Activated CD4-positive, alpha-beta T cell treated with anti-CD3 and anti-CD28 coated beads for 4 hours (primary cell): ENCODE results near the gene NRXN3.

Experiments used
- DNase-seq, 2 donors: peaks; one replicate each; pipeline ENCODE4 v3.0.0-alpha.2; 2020

Gene NRXN3

DNA sequence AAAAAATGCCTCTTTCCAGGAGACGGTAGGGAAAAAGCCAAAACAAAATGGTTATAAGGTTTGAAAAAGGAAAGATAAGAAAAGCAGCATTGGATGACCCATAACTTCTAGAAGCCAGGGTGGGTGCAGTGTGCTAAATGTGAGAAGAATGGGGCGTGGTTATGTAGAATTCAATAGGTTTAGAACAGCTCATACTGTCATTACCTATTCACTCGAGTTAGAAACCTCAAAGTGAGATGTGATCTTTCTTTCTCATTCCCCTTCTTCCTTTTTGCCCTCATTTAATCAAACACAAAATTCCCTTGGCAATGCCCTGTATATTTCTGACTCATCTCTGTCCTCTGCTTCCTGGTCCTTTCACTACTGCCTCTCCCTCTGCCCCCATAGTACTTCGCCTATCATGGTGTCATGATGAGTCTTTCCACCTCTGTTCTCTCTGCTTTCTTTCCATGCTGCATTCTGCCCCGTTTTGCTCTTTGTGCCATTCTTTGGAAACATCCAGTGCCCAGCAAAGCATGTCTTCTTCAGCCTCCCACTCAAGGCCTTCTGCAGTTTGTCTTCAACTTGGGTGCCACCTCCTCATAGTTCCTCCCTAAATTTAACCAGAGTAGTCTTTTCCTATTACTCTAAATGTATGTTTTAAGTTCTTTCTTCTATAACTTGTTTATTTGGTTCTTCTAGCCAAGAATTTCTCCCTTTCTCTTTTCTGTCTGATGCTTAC, 496.3 kb downstream of the NRXN3 start:
- DNase-seq = no peak

DNA sequence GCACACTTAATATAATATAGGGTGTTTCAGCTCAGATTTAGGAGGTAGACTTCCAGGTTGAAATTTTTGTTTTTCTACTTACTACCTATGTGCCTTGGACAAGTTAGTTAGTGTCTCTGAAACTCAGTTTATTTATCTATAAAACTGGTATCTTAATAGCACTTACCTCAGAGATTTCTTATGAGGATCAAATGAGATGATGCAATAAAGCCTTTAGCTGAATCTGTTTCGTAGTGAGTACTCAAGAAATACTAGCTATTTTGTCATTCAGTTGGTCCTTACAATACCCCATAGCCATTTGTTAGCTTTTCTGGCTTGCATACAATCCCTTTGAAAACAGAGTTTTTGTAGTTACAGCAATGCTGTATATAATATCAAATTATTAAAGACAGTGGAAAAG, 497.0 kb downstream of the NRXN3 start:
- no peak for DNase-seq

DNA sequence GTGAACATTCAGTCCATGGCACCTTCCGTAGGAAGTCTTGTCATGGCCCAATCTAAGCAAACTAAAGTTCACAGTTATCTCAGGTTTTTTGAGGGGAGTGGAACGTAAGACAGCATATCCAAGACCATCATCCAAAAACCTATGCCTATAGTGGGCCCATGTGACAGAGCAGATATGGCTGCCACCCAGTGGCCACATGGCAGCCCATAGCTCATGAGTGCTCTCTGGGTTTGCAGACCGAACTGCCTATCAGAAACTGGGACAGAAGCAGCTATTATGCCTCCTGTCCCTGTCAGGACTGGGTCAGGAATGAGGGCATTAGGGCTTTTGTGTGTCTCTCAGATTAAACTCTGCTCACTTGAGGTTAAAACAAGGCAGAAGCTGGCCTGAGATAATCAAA, 503.7 kb downstream of the NRXN3 start:
- no peak for DNase-seq

- DNase-seq = no peak
Measured at GRCh38 chr14:78674820-78675219, 504.6 kb downstream of the NRXN3 start.

DNA sequence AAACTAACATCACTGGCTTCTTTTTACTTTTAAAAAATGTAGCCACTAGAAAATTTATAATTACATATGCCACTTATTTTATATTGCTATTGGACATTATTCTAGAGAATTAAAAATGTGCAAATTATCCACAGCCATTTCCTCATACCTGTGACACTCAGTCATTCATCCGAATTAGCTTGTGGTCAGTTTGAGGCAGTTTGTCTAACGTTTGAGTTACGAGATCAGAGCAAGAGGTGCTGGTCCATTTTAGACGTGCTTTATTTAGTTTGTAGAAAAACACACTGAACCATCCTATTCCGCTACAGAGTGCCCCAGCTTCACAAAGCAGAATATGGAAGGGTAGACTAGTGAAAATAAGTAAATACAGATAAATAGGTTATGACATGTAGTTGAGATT, 513.0 kb downstream of the NRXN3 start:
- no peak for DNase-seq

GRCh38 chr14:78683981-78684380, 513.8 kb downstream of the NRXN3 start:
- DNase-seq = no peak

GRCh38 chr14:78688503-78688902, 518.3 kb downstream of the NRXN3 start:
- no peak for DNase-seq

DNA sequence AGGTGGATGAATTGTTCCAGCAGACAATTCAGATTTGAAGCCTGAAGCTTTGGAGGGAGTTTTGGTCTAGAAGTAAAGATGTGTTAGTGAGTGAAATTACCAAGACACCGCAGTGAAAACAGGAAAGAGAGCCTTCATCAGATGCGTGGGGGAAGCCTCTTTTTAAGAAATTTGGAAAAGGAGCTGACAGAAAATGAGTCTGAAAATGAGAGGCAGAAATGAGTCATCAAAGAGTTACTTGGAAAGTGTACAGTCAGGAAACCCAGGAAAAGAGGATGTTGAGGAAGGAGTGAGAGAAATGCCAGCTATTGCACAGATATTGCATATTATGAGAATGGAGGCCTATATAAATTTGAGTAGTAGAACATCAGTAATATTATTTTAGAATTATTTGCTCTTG, 520.7 kb downstream of the NRXN3 start:
- DNase-seq = no peak

- DNase-seq = no peak
Measured at GRCh38 chr14:78697341-78697740, 527.2 kb downstream of the NRXN3 start.

GRCh38 chr14:78698991-78699390, 528.8 kb downstream of the NRXN3 start:
- no peak for DNase-seq

DNA sequence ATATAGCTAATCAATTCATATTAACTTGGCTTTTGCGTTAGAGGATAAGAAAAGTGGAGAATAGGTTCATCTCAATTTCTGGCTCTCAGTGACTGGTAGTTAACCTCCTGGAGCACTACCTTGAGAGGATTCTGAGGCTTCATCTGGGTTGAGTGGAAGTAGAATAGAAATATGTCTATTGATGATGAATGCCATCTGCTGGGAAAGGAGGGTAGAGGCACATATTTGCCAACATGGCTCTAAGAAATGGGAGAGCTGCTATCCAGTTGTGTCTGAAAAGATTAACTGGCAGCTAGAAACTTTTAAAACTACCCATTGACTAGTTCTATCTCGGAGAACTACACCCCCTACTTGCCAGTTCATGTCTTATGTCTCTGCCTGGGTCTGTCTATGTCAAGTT, 530.1 kb downstream of the NRXN3 start:
- DNase-seq = no peak

- DNase-seq = no peak
Measured at GRCh38 chr14:78701246-78701645, 531.1 kb downstream of the NRXN3 start.

DNA sequence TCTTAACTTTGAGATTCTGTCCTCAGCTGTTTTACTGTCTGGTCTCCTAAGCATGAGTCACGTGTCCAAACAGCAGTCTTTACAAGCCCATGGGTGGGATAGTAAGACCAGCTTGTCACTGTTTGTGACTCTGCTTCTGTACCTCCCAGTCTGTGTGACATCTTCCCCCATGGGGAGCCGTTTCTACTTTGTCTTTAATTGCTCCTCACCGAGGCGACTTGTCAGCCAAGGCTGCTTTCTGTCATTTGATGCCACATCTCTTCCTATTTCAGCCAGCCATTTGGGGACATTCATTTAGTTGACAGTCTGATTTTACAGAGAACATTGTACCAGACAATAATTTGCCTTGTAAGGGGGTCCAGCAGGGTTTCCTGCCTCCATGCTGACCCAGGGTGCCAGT, 534.8 kb downstream of the NRXN3 start:
- DNase-seq = no peak

DNA sequence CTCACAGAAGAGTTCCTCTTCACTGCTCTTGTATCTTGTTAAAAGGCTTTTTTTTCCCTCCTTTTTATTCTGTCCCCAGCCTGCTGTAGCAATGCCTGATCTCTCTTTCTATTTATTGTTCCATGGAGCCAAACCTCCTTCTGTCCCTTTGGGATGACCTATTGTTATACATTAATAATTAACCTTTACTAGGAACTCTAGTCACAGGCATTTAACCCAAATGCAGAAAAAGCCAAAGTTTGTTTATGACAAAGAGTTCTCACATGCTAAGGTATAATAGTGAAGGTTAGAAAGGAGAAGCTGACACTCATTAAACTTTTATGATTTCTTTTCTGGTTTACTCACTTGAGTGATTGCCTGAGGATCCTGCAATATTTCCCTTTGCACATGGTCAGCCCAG, 535.8 kb downstream of the NRXN3 start:
- DNase-seq = no peak

DNA sequence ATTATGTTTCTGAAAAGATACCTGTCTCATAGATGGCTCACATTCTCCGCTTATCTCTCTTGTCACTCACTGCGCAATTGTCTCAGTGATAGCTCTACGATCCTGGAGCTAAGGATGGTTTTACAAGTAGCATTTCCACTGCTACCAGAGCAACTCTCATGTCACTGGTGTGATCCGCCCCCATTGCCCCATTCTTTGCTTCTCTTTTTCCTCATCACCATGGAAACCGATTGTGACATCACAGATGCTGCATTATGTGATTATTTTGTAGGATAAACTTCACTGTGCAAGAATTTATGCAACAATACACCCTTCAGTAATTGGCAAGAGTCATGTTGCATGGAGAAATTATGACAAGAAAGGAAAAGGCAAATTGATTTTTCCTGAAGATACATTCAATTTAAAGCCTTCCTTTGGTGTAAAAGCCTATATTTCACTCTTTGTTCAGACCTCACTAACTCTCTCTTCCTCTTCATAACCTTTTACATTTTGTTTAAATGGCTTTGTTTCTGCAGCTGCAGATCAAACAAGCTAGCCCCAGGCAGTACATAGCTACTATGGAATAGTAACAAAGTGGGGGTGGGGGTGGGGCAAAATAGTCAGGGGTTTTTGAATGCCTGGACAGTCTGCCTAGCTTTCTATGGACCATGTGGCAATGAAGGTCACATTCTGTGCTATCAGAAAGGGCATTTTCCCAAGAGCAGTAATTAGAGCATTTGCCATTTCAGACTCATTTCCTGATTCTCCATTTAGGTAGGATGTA, 539.8 kb downstream of the NRXN3 start:
- DNase-seq = no peak

GRCh38 chr14:78710963-78711362, 540.8 kb downstream of the NRXN3 start:
- no peak for DNase-seq

GRCh38 chr14:78713716-78714115, 543.5 kb downstream of the NRXN3 start:
- no peak for DNase-seq

GRCh38 chr14:78714711-78715110, 544.5 kb downstream of the NRXN3 start:
- no peak for DNase-seq

- DNase-seq = no peak
Measured at GRCh38 chr14:78721756-78722480, 551.7 kb downstream of the NRXN3 start.

DNA sequence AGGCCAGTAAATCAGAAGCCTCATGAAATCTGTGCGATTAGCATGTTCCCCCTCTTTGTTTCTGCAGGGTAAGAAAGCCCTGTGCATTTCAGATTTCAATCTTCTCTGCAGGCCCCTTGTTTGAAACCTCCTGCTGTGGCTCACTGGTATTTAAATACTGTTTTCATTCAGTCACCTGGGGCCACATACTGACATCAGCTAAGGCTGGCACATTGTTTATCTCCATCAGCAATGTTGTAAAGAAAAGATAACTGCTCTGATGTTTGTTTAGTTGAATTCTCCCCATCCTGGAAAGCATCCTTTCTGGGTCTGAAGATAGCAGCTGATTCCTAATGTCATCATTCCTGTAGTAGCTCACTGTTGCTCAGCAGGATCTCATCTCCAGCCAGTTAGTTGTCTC, 554.9 kb downstream of the NRXN3 start:
- no peak for DNase-seq

- no peak for DNase-seq
Measured at GRCh38 chr14:78737116-78737515, 566.9 kb downstream of the NRXN3 start.

DNA sequence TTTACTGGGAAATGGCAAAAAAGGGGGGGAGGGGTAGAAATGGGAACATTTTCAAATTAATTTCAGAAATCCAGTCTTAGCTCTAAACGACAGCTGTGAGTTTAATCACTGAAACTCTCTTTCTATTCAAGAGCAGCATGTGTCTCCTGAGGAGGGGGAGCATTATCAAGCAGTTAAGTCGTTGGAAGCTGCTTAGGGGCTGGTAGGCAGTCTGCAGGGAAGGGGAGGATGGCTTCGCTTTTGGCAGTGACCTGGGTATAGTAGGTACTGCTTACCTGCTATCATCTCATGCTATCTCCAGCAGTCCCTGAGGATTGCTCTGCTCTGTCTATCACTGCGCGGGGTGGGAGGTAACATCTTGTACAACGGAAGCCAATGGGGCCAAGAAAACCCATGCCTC, 567.4 kb downstream of the NRXN3 start:
- no peak for DNase-seq

- no peak for DNase-seq
Measured at GRCh38 chr14:78746086-78746595, 576.0 kb downstream of the NRXN3 start.

GRCh38 chr14:78747813-78748212, 577.6 kb downstream of the NRXN3 start:
- no peak for DNase-seq
